Activated B cell treated with CpG ODN at 0.5 μM for 24 hours (primary cell): ENCODE measurements around the gene SSR3. TPM values are rescaled to one million over a fixed set of nuclear protein-coding genes. Genes with fewer than 3 reads are reported as not detected.
"Not testable (repeated sequence)": the region's sequence is repeated elsewhere in the genome, so short reads cannot be mapped to it uniquely, and the experiment has no call there.

ENCODE experiments used
- ATAC-seq: fragments of 200-7000 bp; cut with Tn5 transposase; one replicate; pipeline ENCODE4 v1.10.0; 2021; ENCODE audit warnings: low read depth, mild to moderate bottlenecking, moderate library complexity
- CTCF ChIA-PET: fragments of 350-600 bp; sonication (Branson Sonifier 250); formaldehyde crosslinking; loops from one replicate; lab custom pipeline; 2021; ENCODE audit warnings: antibody characterized with exemption; lab: Charles Lee
- POLR2A ChIA-PET: fragments of 350-600 bp; sonication (Branson Sonifier 250); formaldehyde crosslinking; loops from one replicate; lab custom pipeline; 2021; ENCODE audit warnings: antibody characterized with exemption; lab: Charles Lee
- DNase-seq: peaks from one replicate; pipeline ENCODE4 v3.0.0; 2022
- H3K27ac Mint-ChIP-seq: one replicate; pipeline ENCODE4 v1.8.0; 2020; ENCODE audit warnings: mixed read lengths
- H3K27me3 Mint-ChIP-seq: one replicate; pipeline ENCODE4 v1.8.0; 2021; ENCODE audit warnings: mixed read lengths
- H3K36me3 Mint-ChIP-seq: one replicate; pipeline ENCODE4 v1.8.0; 2021; ENCODE audit warnings: low read depth, mixed read lengths
- H3K4me1 Mint-ChIP-seq: one replicate; pipeline ENCODE4 v1.8.0; 2021; ENCODE audit warnings: mixed read lengths
- H3K4me3 Mint-ChIP-seq: one replicate; pipeline ENCODE4 v1.8.0; 2020; ENCODE audit warnings: mild to moderate bottlenecking, mixed read lengths
- H3K9me3 Mint-ChIP-seq: one replicate; pipeline ENCODE4 v1.8.0; 2020; ENCODE audit warnings: mixed read lengths
- intact Hi-C: fragments of 100-400 bp; cut with micrococcal nuclease; formaldehyde crosslinking; loops from one replicate; pipeline ENCODE4 v1.15.1; 2024
- total RNA-seq: library from RNA; stranded (reverse); gene quantifications from 2 replicates; pipeline ENCODE4 v1.2.3, GENCODE V29; 2022
- TF ChIP-seq, protein P1 (sequence below): fragments of 200-600 bp; IDR thresholded peaks from one replicate; pipeline ENCODE4 v1.8.0; 2022; ENCODE audit warnings: antibody characterized with exemption, mild to moderate bottlenecking

SSR3 gene
- total RNA-seq, 1 donor from 2014 or later: 64.3 TPM

DNA sequence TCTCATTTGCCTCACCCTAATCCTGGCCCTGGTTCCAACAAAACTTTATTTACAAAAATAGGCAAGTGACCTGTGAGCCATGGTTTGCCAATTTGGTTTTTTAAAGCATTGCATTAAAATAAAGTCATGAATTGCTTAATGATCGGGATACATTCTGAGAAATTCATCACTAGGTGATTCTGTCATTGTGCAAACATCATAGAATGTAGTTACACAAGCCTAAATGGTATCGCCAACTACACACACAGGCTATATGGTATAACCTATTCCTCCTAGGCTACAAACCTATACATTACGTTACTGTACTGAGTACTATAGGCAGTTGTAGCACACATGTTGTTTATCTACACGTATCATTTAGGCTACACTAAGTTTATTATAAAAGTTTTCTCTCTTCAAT, 45.9 kb upstream of the SSR3 start:
- Mint-ChIP-seq H3K27me3 (peaks cover 7% of the 10 kb centered on the region), H3K4me3 (no peak overlapping the region), H3K9me3 (no peaks in the 10 kb centered on the region), H3K27ac (no peak overlapping the region), H3K4me1 (peaks cover 1% of the 10 kb centered on the region), H3K36me3 (no peaks in the 10 kb centered on the region)
- ATAC-seq: no peak
- TF ChIP-seq, protein P1, sequence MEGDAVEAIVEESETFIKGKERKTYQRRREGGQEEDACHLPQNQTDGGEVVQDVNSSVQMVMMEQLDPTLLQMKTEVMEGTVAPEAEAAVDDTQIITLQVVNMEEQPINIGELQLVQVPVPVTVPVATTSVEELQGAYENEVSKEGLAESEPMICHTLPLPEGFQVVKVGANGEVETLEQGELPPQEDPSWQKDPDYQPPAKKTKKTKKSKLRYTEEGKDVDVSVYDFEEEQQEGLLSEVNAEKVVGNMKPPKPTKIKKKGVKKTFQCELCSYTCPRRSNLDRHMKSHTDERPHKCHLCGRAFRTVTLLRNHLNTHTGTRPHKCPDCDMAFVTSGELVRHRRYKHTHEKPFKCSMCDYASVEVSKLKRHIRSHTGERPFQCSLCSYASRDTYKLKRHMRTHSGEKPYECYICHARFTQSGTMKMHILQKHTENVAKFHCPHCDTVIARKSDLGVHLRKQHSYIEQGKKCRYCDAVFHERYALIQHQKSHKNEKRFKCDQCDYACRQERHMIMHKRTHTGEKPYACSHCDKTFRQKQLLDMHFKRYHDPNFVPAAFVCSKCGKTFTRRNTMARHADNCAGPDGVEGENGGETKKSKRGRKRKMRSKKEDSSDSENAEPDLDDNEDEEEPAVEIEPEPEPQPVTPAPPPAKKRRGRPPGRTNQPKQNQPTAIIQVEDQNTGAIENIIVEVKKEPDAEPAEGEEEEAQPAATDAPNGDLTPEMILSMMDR: no peak
- ChIA-PET CTCF (no interaction called here), POLR2A (no interaction called here)
- no peak for DNase-seq
- intact Hi-C loops: no loop called here

DNA sequence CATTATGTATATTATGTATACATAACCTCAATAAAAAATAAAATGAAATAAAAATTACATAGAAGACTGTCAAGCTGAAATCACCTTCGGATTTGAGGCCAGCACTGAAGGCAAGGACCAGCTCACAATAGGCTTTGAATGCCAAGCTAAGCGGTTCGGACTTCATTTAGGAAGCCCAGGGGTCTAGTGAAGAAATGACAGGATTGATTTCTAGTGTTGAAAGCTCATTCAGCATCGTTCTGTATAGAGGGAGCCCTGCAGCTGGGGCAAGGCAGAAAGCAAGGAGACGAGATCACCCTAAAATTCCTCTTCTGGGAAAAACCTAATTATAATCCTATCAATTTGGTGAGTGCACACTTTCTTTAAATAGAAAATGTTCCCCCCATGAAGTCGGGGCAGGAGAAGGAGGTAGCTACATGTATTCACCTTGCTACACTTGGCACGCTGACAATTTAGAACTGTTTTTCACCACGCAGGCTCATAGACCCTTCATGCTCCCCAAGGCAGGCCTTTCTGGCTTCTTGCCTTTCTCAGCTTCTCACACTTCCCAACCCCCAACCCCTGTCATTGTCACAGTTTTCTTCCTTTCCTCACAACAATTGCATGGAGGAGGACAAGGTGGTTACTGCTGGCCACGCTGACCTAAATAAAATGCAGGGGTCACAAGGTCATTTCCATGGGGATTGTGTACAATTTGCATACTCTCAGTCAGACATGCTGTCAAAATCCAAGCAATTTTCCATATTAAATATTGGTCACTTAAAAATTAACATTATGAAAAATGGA, 44.4 kb upstream of the SSR3 start:
- TF ChIP-seq, protein P1: no peak
- H3K36me3 Mint-ChIP-seq: no peaks in the 10 kb centered on the region

DNA sequence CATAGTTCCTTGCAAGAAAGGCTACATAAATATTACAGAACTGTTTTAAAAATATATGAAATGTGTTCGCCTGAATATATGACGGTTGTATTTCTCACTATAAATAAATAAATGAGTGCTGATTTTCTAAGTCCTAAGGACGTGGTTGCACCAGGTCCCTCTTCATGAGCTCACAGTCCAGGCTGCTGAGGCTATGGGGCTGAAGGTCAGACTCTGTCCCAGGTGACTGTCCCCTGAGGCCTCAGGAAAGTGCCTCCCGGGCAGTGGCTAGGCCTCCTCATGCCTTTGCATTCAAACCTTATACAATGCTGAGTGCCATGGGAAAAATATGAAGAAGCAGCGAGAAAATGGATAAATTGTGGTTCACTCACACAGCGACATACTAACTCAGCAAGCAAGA, 43.5 kb upstream of the SSR3 start:
- ChIA-PET CTCF (no interaction called here), POLR2A (no interaction called here)
- no peaks in the 10 kb centered on the region for H3K9me3 Mint-ChIP-seq
- DNase-seq: no peak
- no peak overlapping the region for H3K27ac Mint-ChIP-seq
- no peaks in the 10 kb centered on the region for H3K36me3 Mint-ChIP-seq
- intact Hi-C loops: no loop called here
- no peak for ATAC-seq
- H3K4me3 Mint-ChIP-seq: no peak overlapping the region
- no peaks in the 10 kb centered on the region for H3K4me1 Mint-ChIP-seq
- peaks cover 4% of the 10 kb centered on the region for H3K27me3 Mint-ChIP-seq
- TF ChIP-seq, protein P1: no peak

More for the DNA sequence above, 44.4 kb upstream of the SSR3 start:
- ATAC-seq (no peak), DNase-seq (no peak)
- no peak overlapping the region for H3K27ac Mint-ChIP-seq
- intact Hi-C loops: no loop called here
- H3K27me3 Mint-ChIP-seq: peaks cover 4% of the 10 kb centered on the region
- POLR2A ChIA-PET: no interaction called here
- H3K4me3 Mint-ChIP-seq: no peak overlapping the region
- CTCF ChIA-PET: no interaction called here
- H3K9me3 Mint-ChIP-seq: no peaks in the 10 kb centered on the region
- H3K4me1 Mint-ChIP-seq: no peaks in the 10 kb centered on the region

DNA sequence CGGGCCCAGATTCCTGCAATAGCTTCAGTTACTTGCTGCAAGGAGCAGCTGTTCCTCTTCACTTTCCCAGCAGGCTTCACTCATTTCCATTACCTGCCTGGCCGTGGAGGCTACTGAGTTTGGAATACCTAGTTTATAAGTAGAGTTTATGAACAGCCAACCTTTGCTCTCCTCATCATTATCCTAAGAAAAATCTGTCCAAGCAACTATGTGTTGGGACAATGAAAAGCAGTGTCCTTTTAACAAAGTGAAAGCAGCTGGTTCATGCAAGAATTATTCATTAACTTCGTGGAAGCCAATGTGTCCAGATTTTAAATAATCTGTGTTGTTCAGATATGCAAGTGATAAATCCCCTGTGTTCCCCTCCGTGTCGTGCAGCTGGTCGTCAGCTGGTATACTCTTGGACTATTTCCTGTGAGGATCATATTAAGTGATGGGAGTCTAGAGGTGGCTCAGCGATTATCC, 39.3 kb upstream of the SSR3 start:
- TF ChIP-seq, protein P1: no peak
- no peak overlapping the region for H3K4me3 Mint-ChIP-seq
- H3K36me3 Mint-ChIP-seq: no peaks in the 10 kb centered on the region
- H3K27me3 Mint-ChIP-seq: peaks cover 4% of the 10 kb centered on the region
- no peak overlapping the region for H3K27ac Mint-ChIP-seq
- DNase-seq (no peak), ATAC-seq (no peak)
- H3K9me3 Mint-ChIP-seq: peaks cover 3% of the 10 kb centered on the region
- CTCF ChIA-PET: no interaction called here
- peaks cover 2% of the 10 kb centered on the region for H3K4me1 Mint-ChIP-seq
- intact Hi-C loops: no loop called here
- POLR2A ChIA-PET: no interaction called here

DNA sequence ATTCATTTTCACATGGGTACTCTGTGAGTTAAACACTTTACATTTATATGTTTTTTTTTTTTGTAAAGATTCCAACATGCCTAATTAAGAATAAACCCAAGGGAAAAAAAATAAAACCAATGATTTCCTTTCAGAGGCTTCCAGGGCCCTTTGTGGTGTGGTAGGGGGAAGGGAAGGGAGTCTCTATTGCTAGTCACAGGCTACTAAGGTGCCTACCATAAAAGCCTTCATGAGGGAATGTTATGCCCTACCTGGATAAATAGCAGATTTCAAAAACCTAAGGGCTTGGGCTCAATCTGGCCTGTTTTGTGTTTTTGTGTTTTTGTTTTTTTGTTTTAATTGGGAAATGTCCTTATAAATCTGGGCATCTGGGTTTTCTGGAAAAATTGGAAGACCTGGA, 38.9 kb upstream of the SSR3 start:
- DNase-seq: no peak
- intact Hi-C loops: no loop called here
- CTCF ChIA-PET: no interaction called here
- peaks cover 2% of the 10 kb centered on the region for H3K4me1 Mint-ChIP-seq
- H3K27ac Mint-ChIP-seq: no peak overlapping the region
- TF ChIP-seq, protein P1: no peak
- ATAC-seq: no peak
- POLR2A ChIA-PET: no interaction called here
- H3K9me3 Mint-ChIP-seq: peaks cover 3% of the 10 kb centered on the region
- H3K27me3 Mint-ChIP-seq: peaks cover 4% of the 10 kb centered on the region
- no peak overlapping the region for H3K4me3 Mint-ChIP-seq
- H3K36me3 Mint-ChIP-seq: no peaks in the 10 kb centered on the region

DNA sequence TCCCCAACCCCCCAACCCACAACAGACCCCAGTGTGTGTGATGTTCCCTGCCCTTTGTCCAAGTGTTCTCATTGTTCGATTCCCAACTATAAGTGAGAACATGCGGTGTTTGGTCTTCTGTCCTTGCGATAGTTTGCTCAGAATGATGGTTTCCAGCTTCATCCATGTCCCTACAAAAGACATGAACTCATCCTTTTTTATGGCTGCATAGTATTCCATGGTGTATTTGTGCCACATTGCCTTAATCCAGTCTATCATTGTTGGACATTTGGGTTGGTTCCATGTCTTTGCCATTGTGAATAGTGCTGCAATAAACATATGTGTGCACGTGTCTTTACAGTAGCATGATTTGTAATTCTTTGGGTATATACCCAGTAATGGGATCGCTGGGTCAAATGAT, 34.9 kb upstream of the SSR3 start:
- POLR2A ChIA-PET, DNase-seq, intact Hi-C loops: not testable (repeated sequence)

More for the DNA sequence above, 34.9 kb upstream of the SSR3 start:
- ATAC-seq, H3K27me3 Mint-ChIP-seq, H3K27ac Mint-ChIP-seq, H3K9me3 Mint-ChIP-seq, H3K36me3 Mint-ChIP-seq, H3K4me1 Mint-ChIP-seq, H3K4me3 Mint-ChIP-seq, CTCF ChIA-PET: not testable (repeated sequence)
